GM18868 (cell line): ENCODE measurements around the gene SLC6A6.
"Not testable (repeated sequence)": the region's sequence is repeated elsewhere in the genome, so short reads cannot be mapped to it uniquely, and the experiment has no call there.

Experiments used
- ATAC-seq: cut with Tn5 transposase; IDR thresholded peaks from one replicate; pipeline ENCODE4 v1.9.1; 2021; ENCODE audit warnings: mild to moderate bottlenecking, moderate library complexity; ENCODE audit not compliant: unreplicated experiment

Gene SLC6A6

GRCh38 chr3:14397531-14397930, 4.9 kb upstream of the SLC6A6 start:
- no peak for ATAC-seq

DNA sequence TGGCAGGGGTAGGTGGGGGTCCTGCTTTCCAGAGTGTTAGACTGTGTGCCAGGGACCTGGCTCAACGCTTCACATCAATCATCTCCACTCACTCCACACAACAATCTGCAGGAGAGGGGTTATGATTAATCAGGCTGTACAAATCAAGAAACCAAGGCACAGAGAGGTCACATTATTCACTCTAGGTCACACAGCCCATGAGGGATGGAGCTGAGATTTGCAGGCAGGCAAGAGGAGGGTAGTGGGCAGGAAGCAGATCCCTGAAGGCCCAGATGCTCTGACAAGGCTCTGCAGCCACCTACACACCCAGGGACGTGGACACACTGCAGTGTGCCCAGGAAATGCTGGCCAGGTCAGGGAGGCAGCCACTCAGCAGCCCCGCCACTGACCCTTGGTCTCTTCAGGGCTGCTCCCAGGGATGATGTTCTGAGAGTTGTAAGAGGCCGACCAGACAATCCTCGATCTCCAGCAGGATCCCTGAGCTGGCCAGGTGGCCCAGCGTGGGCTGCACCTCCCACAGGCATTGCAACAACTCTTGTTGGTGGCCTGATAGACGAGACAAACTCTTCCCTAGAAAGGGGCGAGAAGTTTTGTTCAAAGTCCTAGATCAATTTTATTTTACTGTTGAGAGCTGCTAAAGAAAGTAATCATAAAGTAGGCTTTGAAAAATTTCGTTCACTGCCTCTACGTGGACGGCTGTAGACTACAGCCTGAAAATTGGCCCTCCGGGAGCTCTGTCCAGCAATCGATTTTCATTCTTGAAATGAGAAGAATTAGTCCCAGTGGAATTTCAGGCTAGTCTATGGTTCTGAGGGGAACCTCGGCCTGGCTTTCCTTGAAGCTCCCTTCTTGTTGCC, 4.2 kb upstream of the SLC6A6 start:
- no peak for ATAC-seq

DNA sequence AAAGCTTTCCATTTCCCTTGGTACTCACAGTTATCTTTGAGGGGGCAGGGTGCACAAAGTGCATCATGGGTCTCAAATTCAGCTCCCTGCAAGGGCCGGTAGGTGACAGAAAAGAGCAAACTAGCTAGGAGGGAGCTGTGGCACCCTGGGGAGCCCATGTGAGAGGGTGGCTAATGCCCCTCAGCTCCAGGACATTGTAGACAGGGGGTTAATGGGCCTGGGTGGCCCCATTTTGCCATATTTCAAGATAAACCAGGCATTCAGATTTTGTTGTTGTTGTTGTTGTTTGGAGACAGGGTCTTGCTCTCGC, 3.7 kb upstream of the SLC6A6 start:
- no peak for ATAC-seq

DNA sequence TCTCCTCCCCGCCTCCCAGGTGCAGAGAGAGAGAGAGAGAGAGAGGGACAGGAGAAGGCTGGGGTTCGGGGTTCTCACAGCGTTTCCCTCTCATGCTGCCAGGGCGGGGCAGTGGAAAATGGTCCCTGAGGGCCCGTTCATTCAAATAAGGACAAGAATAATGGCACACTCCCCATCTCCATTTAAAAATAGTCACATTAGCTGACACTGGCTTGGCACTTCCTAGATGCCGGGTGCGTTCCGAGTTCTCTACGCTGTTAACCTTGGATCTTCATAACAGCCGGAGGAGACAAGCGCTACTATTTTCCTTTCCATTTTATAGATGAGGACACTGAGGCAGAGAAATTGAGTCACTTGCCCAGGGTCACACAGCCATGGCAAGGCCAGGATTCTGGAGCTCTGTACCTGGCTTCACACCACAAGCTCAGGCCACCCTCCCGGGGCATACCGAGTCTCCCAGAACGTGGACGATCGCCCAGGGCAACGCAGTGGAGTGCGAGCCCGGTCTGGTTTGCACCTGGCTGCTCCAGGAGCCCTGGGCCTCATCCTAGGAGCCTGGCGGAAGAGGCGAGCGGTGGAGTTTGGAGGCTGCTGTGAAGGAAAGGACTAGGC, 608 bp upstream of the SLC6A6 start:
- no peak for ATAC-seq

DNA sequence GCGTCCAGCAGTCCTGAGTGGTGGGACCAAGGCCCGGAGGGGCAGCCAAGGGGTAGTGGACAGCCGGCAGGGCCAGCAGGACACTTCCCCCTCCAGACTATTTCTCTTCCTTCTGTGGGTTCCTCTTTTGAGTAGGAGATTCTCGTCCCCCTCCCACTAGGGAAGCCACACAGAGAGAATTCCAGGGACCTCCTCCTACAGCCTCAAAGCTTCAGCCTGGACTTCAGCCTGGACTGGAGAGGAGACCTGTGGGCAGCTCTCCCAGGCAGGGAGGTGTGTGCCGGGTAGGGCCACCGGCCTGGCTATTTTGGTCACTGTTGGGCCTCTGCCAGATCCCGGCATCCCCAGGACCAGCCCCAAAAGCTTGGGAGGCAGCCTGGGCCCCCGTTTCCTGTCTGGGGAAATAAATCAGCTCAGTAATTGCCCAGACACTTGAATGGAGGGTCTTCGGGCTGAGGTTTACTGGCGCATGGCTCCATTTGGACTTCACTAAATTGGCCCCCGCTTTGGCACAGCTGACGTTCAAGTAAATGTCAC, 1.3 kb downstream of the SLC6A6 start:
- ATAC-seq, result no peak

DNA sequence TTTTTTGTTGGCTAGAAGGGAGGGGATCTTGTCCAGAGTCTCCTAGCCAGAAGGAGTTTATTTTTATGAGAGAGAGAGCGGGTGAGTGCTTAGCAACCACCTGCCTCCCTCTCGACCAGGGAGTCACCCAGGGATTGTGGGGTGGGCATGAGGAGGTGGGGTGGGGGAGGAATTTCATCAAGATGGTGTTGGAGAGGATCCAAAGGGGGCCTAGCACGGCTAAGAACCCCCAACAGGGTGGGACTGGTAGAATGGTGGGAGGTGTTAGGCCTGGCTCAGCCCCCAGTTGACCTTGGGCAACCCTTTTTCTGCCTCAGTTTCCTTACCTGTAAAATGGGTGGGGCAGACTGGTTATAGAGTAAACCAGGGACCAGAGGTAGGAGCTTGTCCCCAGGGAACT, 1.8 kb downstream of the SLC6A6 start:
- no peak for ATAC-seq

DNA sequence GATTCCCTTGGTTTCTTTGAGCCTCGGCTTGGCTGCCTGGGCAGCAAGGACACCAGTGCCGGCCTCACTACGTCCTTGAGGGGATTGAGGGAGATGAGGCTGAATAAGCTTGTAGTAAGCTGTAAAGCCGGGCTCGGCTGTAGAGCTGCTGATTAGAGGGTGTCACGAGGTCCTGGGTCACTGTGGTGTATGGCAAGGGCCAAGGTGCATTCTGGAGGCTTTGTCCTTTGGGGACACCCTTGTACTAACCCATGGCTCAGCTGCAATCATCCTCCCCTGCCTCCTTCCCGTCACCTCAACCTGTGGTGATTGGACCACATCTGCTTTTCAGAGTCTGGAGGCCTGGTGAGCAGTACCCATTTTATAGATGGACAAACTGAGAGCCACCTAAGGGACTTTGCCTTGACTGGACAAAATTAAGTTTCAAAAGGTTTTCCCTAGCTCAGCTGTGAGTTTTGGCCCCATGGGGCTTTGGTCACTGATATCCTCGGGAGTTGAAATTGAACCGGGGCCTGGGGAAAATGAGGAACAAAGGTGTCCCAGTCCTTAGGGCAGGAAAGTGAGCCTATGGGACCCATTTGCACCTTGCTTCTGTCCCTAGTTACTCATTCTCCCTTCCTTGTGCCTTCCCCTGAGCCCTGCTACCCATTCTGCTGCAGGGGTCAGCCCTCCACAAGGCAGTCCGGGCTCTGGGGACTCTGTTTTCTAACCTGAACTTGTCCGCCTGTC, 2.4 kb downstream of the SLC6A6 start:
- no peak for ATAC-seq

- ATAC-seq, result no peak
These were observed 3.2 kb downstream of the SLC6A6 start for GRCh38 chr3:14405360-14406238.

GRCh38 chr3:14406336-14406735, 3.9 kb downstream of the SLC6A6 start:
- no peak for ATAC-seq

DNA sequence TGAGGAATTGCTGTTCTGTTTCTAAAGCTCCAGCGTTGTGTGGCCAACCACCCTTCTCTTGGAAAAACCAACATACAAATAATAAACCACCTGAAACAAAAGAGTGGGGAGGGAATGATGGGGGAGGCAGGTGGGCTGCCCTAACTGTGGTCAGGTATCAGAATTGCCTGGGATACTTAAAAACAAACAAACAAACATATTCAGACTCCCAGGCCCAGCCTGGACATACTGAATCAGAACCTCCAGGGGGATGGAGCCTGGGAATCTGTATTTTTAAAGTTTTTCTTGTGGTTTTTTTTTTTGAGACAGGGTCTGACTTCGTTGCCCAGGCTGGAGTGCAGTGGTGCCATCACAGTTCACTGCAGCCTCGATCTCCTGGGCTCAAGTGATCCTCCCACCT, 4.4 kb downstream of the SLC6A6 start:
- ATAC-seq, result no peak

DNA sequence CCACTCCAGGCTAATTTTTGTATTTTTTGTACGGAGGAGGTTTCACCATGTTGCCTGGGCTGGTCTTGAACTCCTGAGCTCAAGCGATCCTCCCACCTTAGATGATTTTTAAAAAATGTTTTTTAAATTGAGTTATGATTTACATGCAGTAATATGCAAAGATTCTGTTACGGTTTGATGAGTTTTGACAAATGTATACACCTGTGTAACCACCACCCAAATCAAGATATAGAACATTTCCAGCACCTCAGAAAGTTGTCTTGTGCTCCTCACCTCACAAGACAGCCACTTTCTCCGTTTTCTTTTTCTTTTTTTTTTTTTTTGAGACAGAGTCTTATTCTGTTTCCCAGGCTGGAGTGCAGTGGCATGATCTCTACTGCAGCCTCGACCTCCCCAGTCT, 4.8 kb downstream of the SLC6A6 start:
- ATAC-seq, result no peak

GRCh38 chr3:14409779-14410063, 7.3 kb downstream of the SLC6A6 start:
- ATAC-seq, result not testable (repeated sequence)

DNA sequence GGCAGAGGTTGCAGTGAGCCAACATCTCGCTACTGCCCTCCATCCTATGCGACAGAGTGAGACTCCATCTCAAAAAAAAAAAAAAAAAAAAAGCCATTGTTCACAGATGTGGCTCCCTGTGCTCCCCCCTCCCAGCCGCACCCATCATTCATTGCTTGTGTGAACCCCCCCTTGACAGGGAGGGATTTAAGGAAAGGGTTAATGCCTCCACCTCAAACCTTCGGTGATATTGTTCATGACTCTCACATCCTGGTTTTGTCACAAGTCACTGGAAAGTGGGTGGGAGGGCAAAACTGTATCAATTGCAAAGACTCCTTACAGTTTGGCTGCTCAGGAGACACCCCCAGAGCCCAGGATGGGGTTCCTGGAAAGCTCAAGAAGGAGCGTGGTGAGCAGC, 7.7 kb downstream of the SLC6A6 start:
- no peak for ATAC-seq

GRCh38 chr3:14410503-14411165, 8.2 kb downstream of the SLC6A6 start:
- ATAC-seq, result peak; percentile 74

GRCh38 chr3:14411166-14411526, 8.7 kb downstream of the SLC6A6 start:
- no peak for ATAC-seq

GRCh38 chr3:14411988-14412387, 9.6 kb downstream of the SLC6A6 start:
- ATAC-seq, result no peak

GRCh38 chr3:14412831-14413380, 10.5 kb downstream of the SLC6A6 start:
- no peak for ATAC-seq

DNA sequence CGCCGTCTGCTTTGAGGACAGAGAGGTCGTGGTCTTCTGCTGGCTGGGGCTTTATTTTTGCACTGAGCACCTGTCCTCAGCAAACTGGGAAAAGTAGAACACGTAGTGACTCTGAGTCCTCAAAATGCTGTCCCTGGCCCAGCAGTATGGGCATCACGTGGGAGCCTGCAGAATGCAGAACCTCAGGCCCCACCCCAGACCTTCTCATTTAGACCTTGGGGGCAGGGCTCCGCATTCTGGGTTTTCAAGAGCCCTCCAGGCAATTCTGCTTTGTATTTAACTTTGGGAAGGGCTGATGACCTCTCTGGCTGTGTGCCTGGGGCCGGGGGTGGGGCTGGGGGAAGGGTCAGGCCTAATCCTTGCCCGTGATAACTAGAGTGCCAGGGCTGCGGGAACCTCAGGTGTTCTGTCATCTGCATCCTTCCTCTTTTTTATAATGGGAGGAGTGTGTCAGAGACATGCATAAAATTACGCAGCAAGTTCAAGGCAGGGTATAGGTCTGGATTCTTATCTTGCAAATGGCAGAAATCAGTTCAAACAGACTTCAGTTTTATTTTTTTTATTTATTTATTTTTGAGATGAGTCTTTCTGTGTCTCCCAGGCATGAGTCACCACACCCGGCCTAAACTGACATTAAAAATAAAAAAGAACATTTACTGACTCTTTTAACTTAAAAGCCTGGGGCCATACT, 11.1 kb downstream of the SLC6A6 start:
- ATAC-seq, result no peak

DNA sequence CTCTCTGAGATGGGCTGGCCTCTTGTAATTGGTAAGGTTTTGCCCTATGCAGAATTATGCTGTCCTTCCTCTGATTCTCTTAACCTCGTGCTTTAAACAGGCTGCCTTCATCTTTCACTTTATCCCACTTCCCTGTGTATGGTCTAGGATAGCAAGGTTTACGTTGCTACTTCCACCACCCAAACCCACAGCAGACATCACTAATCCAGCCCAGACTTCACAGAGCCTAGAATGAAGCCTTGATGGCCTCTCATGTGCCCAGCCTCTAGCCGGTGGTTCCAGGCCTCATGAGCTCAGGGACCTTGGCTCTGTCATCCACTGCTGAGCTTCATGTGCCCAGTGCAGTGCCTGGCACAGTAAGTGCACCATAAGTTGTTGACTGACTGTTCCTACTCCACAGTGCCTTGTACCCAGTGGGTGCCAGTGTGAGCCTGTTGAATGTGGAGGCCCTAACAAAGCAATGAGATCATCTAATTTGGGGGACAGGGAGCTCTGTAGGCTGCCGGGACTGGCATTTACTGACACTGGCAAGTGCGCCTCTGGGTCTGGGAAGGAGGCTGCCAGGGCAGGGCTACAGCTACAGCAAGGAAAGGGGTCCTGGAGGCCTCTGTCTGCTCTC, 12.5 kb downstream of the SLC6A6 start:
- no peak for ATAC-seq
